Neural cell (in vitro differentiated cells): ENCODE measurements around the gene LGI4. TPM values are rescaled to one million over a fixed set of nuclear protein-coding genes. Genes with fewer than 3 reads are reported as not detected.

Source experiments
- H2AFZ ChIP-seq: fragments of 200-600, 300-800 bp; sonication (generic), shearing (Covaris generic); 2 replicates; pipeline ENCODE4 v1.6.0; 2014; ENCODE audit warnings: low read depth, mild to moderate bottlenecking, antibody characterized with exemption, low read length, moderate library complexity
- H3F3A ChIP-seq: fragments of 200-600 bp; shearing (Covaris generic); 2 replicates; pipeline ENCODE4 v1.6.1; 2016; ENCODE audit warnings: mild to moderate bottlenecking, moderate library complexity, mixed read lengths, antibody characterized with exemption, low read length; ENCODE audit not compliant: insufficient read depth, poor library complexity, severe bottlenecking
- H3K27ac ChIP-seq: fragments of 200-600, 300-800 bp; sonication (generic), shearing (Covaris generic); 2 replicates; pipeline ENCODE4 v1.5.1; 2014; ENCODE audit warnings: mild to moderate bottlenecking, low read length, moderate library complexity
- H3K27me3 ChIP-seq: fragments of 300-800, 200-600 bp; sonication (generic), shearing (Covaris generic); 2 replicates; pipeline ENCODE4 v1.6.0; 2014; ENCODE audit warnings: mild to moderate bottlenecking, low read depth, low read length, moderate library complexity; ENCODE audit not compliant: insufficient read depth
- H3K36me3 ChIP-seq: fragments of 300-800, 200-600 bp; sonication (generic), shearing (Covaris generic); 2 replicates; pipeline ENCODE4 v1.5.1; 2014; ENCODE audit warnings: mild to moderate bottlenecking, antibody characterized with exemption, low read length, moderate library complexity; ENCODE audit not compliant: insufficient read depth
- H3K4me2 ChIP-seq: fragments of 300-800, 200-600 bp; sonication (generic), shearing (Covaris generic); 2 replicates; pipeline ENCODE4 v1.6.0; 2014; ENCODE audit warnings: mild to moderate bottlenecking, low read length
- H3K4me3 ChIP-seq: fragments of 300-800, 200-600 bp; sonication (generic), shearing (Covaris generic); 2 replicates; pipeline ENCODE4 v1.5.1; 2014; ENCODE audit warnings: mild to moderate bottlenecking, low read length, moderate library complexity
- H3K79me2 ChIP-seq: fragments of 200-600 bp; shearing (Covaris generic); replicated peaks from 2 replicates; pipeline ENCODE4 v1.6.0; 2014; ENCODE audit warnings: mild to moderate bottlenecking, low read length, moderate library complexity; ENCODE audit not compliant: insufficient read depth
- H3K9ac ChIP-seq: fragments of 300-800, 200-600 bp; sonication (generic), shearing (Covaris generic); 2 replicates; pipeline ENCODE4 v1.6.1; 2016; ENCODE audit warnings: mild to moderate bottlenecking, low read length, mixed read lengths
- H3K9me2 ChIP-seq: fragments of 200-600 bp; shearing (Covaris generic); 2 replicates; pipeline ENCODE4 v1.6.1; 2016; ENCODE audit warnings: mild to moderate bottlenecking, low read length, mixed read lengths; ENCODE audit not compliant: insufficient read depth
- H3K9me3 ChIP-seq: fragments of 200-600, 300-800 bp; sonication (generic), shearing (Covaris generic); 2 replicates; pipeline ENCODE4 v1.6.1; 2016; ENCODE audit warnings: mild to moderate bottlenecking, mixed run types, low read length, moderate library complexity, mixed read lengths
- H4K20me1 ChIP-seq: fragments of 200-600 bp; shearing (Covaris generic); 2 replicates; pipeline ENCODE4 v1.6.1; 2016; ENCODE audit warnings: mild to moderate bottlenecking, mixed run types; ENCODE audit not compliant: insufficient read depth
- EP300 ChIP-seq: fragments of 450-650 bp; conservative IDR thresholded peaks from 2 replicates; pipeline ENCODE4 v1.6.1; 2014; ENCODE audit warnings: antibody characterized with exemption, mild to moderate bottlenecking, moderate library complexity; ENCODE audit not compliant: poor library complexity, severe bottlenecking
- EZH2 ChIP-seq: fragments of 200-600, 300-800 bp; shearing (Covaris generic), sonication (generic); IDR thresholded peaks from 2 replicates; pipeline ENCODE4 v1.6.1; 2014; ENCODE audit warnings: antibody characterized with exemption, low read length, borderline replicate concordance, mild to moderate bottlenecking; ENCODE audit not compliant: insufficient read depth, poor library complexity, severe bottlenecking
- MXI1 ChIP-seq: fragments of 450-650 bp; conservative IDR thresholded peaks from 2 replicates; pipeline ENCODE4 v1.6.1; 2014; ENCODE audit warnings: antibody characterized with exemption, mild to moderate bottlenecking; ENCODE audit not compliant: poor library complexity, severe bottlenecking
- POLR2AphosphoS5 ChIP-seq: IDR thresholded peaks from 2 replicates; pipeline ENCODE4 v1.6.1; 2012
- RAD21 ChIP-seq: fragments of 450-650 bp; conservative IDR thresholded peaks from 2 replicates; pipeline ENCODE4 v1.6.1; 2014; ENCODE audit warnings: antibody characterized with exemption, mild to moderate bottlenecking, moderate library complexity
- REST ChIP-seq: IDR thresholded peaks from 2 replicates; pipeline ENCODE4 v1.6.1; 2012; ENCODE audit warnings: borderline replicate concordance
- SMC3 ChIP-seq: fragments of 450-650 bp; conservative IDR thresholded peaks from 2 replicates; pipeline ENCODE4 v1.6.1; 2014; ENCODE audit warnings: antibody characterized with exemption, mild to moderate bottlenecking, moderate library complexity; ENCODE audit not compliant: poor library complexity
- TAF1 ChIP-seq: IDR thresholded peaks from 2 replicates; pipeline ENCODE4 v1.6.1; 2012; ENCODE audit warnings: low read depth
- polyA minus RNA-seq: library from RNA; depleted of rRNA, polyadenylated mRNA; stranded (reverse); fragments of >200 nt; gene quantifications from 2 replicates; pipeline ENCODE4 v1.2.3, GENCODE V29; 2014
- polyA plus RNA-seq: library from polyadenylated mRNA; depleted of rRNA; stranded (reverse); fragments of >200 nt; gene quantifications from 2 replicates; pipeline ENCODE4 v1.2.3, GENCODE V29; 2014
- TF ChIP-seq, protein P1 (sequence below): fragments of 450-650 bp; IDR thresholded peaks from 2 replicates; pipeline ENCODE4 v1.5.1; 2014; ENCODE audit warnings: antibody characterized with exemption, mild to moderate bottlenecking, moderate library complexity; ENCODE audit not compliant: poor library complexity, severe bottlenecking

Gene LGI4
- polyA plus RNA-seq (0.63 and 3.1 TPM in 2 replicates), polyA minus RNA-seq (0.49 and 0.81 TPM in 2 replicates)

DNA sequence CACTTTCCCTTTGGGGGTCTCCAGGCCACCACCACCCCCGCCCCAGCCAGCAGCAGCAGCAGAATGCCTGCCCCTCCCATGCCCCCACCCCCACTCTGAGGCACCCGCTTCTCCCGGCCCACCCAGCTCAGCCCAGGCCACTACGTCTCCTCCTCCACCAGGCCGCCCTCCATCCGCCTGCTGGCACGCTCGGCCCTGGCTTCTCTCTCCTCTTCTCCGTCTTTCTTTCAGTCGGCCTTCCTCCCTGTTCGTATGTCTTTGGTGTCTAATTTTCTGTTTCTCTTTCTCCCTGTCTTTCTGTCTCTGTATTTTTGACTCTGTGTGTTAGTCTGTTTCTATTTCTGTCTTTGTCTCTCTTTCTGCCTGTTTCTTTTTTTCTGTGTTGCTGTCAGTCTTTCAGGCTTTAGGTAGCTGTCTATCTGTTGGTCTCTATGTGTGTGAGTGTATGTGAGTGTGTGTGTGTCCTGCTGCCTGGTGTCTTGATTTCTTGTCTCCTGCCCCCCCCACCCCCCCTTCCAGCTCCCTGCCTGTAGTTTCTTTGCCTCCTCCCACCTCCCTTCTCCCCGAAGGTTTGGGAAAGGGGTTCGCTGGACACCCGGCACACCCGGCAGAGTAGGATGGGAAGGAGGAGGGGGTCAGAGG is at the start of gene LGI4:
LGI4 (minus strand) TSS at position 459 of the 642 bp plus-strand sequence; CDS start at position 80, 379 bp downstream.
- no peak within 1 kb of the TSS for H3K27ac ChIP-seq
- TF ChIP-seq EP300 (no peak), REST (no peak), RAD21 (no peak), EZH2 (no peak), MXI1 (no peak), TAF1 (no peak), SMC3 (no peak), POLR2AphosphoS5 (no peak)
- TF ChIP-seq, protein P1, sequence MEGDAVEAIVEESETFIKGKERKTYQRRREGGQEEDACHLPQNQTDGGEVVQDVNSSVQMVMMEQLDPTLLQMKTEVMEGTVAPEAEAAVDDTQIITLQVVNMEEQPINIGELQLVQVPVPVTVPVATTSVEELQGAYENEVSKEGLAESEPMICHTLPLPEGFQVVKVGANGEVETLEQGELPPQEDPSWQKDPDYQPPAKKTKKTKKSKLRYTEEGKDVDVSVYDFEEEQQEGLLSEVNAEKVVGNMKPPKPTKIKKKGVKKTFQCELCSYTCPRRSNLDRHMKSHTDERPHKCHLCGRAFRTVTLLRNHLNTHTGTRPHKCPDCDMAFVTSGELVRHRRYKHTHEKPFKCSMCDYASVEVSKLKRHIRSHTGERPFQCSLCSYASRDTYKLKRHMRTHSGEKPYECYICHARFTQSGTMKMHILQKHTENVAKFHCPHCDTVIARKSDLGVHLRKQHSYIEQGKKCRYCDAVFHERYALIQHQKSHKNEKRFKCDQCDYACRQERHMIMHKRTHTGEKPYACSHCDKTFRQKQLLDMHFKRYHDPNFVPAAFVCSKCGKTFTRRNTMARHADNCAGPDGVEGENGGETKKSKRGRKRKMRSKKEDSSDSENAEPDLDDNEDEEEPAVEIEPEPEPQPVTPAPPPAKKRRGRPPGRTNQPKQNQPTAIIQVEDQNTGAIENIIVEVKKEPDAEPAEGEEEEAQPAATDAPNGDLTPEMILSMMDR: no peak
- H3K4me2 ChIP-seq: no peak within 1 kb of the TSS
- no peak within 1 kb of the TSS for H2AFZ ChIP-seq
- H3K4me3 ChIP-seq: no peak within 1 kb of the TSS
- H3K9me2 ChIP-seq: no peaks in the 10 kb centered on the region
- H3K9ac ChIP-seq: no peak within 1 kb of the TSS
- no peaks in the 10 kb centered on the region for H3K36me3 ChIP-seq
- no peaks in the 10 kb centered on the region for H3F3A ChIP-seq
- H3K9me3 ChIP-seq: no peaks in the 10 kb centered on the region
- H3K27me3 ChIP-seq: no peaks in the 10 kb centered on the region
- no peaks in the 10 kb centered on the region for H3K79me2 ChIP-seq
- no peaks in the 10 kb centered on the region for H4K20me1 ChIP-seq

- no peaks in the 10 kb centered on the region for H3F3A ChIP-seq
- no peak overlapping the region for H2AFZ ChIP-seq
- no peaks in the 10 kb centered on the region for H3K36me3 ChIP-seq
- H3K9me2 ChIP-seq: no peaks in the 10 kb centered on the region
- TF ChIP-seq RAD21: no peak
- TF ChIP-seq EZH2: no peak
- no peak overlapping the region for H3K4me3 ChIP-seq
- no peak overlapping the region for H3K4me2 ChIP-seq
- no peaks in the 10 kb centered on the region for H3K79me2 ChIP-seq
- no peak overlapping the region for H3K9ac ChIP-seq
- no peaks in the 10 kb centered on the region for H3K9me3 ChIP-seq
- H4K20me1 ChIP-seq: no peaks in the 10 kb centered on the region
- no peaks in the 10 kb centered on the region for H3K27me3 ChIP-seq
- no peak overlapping the region for H3K27ac ChIP-seq
These were observed 49.4 kb upstream of the LGI4 start for GRCh38 chr19:35184267-35184666.
